Retinal pigment epithelial cell (primary cell): Measurements from ENCODE around the gene CEACAM1.

Experiments
- DNase-seq: peaks from one replicate; pipeline ENCODE4 v3.0.0-alpha.2; 2010; ENCODE audit warnings: low read depth
- H3K4me3 ChIP-seq: 2 replicates; pipeline ENCODE4 v1.5.1; 2011; ENCODE audit warnings: mild to moderate bottlenecking, low read length, control low read depth, moderate library complexity
- TF ChIP-seq, protein P1 (sequence below): conservative IDR thresholded peaks from 2 replicates; pipeline ENCODE4 v1.5.1; 2011; ENCODE audit warnings: low read depth, low read length, control low read depth, inconsistent platforms

The CEACAM1 gene

DNA sequence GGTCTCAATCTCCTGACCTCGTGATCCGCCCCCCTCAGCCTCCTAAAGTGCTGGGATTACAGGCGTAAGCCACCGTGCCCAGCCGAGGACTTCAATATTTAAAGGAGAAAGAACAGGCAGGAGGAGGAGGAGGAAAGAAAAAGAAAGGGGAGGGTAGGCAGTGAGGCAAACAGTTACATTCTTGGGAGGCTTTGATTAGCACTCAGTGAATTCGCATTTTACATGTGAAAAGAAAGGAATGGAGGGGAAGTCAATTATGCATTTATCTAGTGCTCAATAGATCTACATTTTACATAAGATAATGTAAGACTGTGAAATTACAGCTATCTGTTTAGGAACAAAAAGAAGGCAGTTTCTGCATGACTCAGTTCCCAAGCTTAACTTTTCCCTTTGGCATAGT lies 54.6 kb downstream of the CEACAM1 start:
- H3K4me3 ChIP-seq = no peak overlapping the region
- TF ChIP-seq, protein P1, sequence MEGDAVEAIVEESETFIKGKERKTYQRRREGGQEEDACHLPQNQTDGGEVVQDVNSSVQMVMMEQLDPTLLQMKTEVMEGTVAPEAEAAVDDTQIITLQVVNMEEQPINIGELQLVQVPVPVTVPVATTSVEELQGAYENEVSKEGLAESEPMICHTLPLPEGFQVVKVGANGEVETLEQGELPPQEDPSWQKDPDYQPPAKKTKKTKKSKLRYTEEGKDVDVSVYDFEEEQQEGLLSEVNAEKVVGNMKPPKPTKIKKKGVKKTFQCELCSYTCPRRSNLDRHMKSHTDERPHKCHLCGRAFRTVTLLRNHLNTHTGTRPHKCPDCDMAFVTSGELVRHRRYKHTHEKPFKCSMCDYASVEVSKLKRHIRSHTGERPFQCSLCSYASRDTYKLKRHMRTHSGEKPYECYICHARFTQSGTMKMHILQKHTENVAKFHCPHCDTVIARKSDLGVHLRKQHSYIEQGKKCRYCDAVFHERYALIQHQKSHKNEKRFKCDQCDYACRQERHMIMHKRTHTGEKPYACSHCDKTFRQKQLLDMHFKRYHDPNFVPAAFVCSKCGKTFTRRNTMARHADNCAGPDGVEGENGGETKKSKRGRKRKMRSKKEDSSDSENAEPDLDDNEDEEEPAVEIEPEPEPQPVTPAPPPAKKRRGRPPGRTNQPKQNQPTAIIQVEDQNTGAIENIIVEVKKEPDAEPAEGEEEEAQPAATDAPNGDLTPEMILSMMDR = no peak
- DNase-seq = no peak

DNA sequence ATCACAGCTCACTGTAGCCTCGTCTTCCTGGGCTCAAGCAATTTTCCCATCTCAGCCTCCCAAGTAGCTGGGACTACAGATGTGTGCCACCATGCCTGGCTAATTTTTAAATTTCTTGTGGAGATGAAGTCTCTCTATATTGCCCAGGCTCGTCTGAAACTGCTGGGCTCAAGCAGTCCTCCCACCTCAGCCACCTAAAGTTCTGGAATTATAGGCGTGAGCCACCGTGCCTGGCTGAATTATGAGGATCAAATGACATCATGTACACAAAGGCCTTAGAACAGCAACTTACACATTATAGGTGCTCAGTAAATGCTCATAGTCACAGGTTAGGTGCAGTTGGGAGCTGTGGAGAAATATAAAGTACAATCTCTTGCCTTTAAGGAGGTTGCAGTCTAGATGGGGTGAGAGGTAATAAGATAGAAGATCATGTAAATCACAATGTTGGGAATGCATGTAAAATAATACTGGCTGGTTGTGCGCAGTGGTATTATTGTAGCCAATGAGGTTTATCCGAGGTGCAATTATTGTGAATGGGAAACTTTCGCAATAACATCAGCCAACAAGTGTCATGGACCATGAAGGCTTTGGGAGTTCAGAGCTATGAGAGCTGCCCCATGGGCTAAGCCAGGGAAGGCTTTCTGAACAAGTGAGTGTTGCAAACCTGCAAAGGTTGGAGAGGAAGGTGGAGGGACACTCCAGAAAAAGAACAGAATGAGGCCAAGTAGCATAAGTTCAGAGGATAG lies 55.7 kb downstream of the CEACAM1 start:
- H3K4me3 ChIP-seq = no peak overlapping the region
- TF ChIP-seq, protein P1 = no peak
- no peak for DNase-seq

DNA sequence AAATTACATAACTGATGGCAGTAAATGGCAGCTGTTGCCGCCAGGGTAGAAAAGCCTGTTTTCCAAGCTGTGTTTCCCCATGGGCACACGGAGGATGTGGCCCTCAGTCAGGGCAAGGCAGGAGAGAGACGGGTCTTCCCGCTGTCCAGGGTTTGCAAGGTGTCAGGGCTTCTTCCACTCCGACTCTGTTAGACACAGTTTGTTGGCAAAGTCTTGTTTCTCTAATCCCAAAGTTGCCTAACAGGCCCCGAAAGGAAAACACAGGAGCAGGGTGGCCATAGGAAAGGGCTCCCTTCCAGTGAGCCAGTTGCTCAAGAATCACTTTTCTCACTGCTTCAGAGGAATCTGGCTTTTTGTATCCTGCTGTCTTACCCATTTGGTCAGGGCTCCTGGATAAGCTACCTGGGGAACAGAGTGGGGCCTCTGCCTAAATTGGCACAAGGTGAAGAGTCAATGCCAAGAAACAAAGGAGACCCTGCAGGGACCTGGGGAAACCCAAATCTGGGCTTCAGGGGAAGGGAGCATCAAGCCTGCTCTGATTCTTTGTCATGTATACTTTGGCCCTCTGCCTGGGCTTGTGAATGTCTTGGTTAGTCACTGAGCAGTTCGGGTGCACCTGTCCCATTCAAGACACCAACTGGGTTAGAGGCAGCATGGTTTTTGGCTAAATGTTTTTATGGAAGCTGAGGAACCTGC lies 56.6 kb downstream of the CEACAM1 start:
- no peak overlapping the region for H3K4me3 ChIP-seq
- DNase-seq = no peak
- TF ChIP-seq, protein P1 = no peak

DNA sequence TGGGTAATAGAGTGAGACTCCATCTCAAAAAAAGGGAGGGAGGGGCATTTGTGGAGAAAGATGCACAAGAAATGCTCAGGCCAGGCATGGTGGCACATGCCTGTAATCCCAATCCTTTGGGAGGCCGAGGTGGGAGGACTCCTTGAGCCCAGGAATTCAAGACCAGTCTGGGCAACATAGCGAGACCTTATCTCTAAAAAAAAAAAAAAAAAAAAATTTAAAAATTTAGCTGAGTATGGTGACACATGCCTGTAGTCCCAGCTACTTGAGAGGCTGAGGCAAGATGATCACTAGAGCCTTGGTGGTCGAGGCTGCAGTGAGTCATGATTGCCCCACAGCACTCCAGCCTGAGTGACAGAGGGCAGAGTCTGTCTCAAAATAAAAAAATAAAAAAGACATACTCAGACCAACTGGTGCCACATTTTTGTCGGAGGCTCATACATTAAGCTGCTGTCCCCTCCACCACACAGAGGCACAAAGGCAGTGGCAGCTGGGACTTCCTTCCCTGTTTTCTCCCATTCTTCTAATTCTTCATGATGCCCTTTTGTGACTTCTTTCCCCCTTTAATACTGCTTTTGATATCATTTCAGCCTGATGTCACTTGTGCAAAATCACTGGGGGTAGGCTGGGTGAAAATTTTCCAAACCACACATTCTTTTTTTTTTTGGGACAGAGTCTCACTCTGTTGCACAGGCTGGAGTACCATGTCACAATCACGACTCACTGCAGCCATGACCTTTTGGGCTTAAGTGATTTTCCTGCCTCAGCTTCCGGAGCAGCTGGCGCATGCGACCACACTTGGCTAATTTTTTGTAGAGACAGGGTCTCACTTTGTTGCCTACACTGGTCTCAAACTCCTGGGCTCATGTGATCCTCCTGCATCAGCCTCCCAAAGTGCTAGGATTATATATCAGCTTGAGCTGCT lies 58.7 kb downstream of the CEACAM1 start:
- no peak overlapping the region for H3K4me3 ChIP-seq
- TF ChIP-seq, protein P1 = no peak
- DNase-seq = no peak

DNA sequence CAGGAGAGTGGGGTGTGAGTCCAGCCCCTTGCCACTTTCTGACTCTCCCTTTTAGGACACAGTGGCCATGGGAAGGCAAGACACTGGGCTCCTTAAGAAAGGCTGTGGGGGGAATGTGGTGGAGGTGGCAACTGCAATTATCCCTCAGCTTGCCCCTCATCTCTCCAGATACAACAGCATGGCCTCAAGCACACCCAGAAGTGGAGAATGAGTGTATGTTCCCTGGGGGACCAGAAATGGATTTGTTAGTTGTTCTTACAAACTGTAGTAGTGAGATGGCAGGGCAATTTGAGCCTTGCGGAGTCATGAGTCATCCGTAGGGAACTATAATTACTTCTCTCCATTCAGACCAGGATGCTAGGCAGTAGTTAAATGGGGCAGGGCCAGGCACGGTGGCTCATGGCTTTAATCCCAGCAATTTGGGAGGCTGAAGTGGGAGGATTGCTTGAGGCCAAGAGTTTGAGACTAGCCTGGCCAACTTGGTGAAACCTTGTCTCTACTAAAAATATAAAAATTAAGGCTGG lies 59.9 kb downstream of the CEACAM1 start:
- no peak overlapping the region for H3K4me3 ChIP-seq
- TF ChIP-seq, protein P1 = no peak
- DNase-seq = no peak

DNA sequence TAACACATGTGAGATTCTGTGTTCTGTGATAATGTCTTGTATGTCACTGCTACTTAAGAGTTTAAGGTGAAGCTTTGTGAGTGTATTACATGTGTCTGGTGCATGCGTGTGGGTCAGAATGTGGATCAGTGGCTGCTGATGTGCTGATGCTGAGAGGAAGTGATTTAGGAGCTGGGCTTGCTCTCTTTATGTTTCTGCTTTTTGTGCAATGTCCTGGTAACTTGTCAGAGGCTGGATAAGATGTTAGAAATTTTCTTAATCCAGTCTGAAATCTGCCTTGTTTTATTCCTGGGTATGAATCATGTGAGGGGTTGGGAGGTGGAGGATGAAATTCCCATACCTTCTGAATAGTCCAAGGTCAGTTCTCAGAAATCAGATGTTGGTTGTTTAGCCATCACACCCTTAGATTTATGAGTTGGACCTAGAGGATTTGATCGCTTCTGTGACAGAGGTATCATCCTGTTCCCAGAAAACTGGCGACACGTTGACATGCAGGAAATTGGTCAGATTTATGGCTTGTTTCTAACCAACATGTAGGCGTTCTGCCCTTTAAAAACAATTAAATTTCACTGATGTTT lies 61.0 kb downstream of the CEACAM1 start:
- no peak for DNase-seq
- TF ChIP-seq, protein P1 = no peak
- H3K4me3 ChIP-seq = no peak overlapping the region
